GM12873 (cell line): ENCODE results near the gene SDK1.

ENCODE experiments used
- TF ChIP-seq, protein P1 (sequence below): IDR thresholded peaks from 2 replicates; pipeline ENCODE4 v1.5.1; 2012; ENCODE audit warnings: low read depth, mild to moderate bottlenecking, moderate library complexity, low read length, control low read depth; ENCODE audit not compliant: insufficient read depth; ENCODE audit errors: missing control alignments

Gene SDK1

DNA sequence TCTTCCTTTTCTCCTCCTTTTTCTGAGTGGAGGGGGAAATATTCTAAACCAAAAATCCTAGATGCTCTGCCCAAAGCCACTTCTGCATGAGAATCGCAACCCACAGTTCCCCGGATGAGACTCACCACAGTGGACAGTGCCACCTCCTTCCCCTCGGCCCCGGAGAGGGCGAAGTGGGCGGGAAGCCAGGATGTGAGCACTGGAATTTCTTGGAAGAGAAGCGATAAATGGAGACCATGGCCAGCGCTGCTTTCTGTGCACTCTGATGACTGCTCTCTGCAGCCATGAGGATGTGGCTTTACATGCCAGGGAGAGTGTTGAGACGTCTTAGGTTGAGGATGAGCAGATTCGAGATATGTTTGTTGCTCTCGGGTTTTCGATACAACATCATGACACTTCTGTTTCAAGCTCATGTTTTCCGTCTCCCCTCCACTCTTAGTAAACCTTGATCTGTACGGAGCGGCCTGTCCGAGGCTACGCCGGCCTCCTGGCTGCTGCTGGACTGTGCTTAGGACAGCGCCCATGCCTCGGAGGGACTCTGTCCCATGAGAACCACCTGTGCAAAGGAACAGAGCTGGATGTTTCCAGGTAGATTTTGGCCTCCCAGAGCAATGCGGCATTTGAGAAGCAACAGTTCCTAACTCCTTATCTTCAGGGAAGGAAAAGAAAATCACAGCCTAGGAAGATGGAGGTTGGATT is 966.4 kb downstream of the SDK1 start:
- TF ChIP-seq, protein P1, sequence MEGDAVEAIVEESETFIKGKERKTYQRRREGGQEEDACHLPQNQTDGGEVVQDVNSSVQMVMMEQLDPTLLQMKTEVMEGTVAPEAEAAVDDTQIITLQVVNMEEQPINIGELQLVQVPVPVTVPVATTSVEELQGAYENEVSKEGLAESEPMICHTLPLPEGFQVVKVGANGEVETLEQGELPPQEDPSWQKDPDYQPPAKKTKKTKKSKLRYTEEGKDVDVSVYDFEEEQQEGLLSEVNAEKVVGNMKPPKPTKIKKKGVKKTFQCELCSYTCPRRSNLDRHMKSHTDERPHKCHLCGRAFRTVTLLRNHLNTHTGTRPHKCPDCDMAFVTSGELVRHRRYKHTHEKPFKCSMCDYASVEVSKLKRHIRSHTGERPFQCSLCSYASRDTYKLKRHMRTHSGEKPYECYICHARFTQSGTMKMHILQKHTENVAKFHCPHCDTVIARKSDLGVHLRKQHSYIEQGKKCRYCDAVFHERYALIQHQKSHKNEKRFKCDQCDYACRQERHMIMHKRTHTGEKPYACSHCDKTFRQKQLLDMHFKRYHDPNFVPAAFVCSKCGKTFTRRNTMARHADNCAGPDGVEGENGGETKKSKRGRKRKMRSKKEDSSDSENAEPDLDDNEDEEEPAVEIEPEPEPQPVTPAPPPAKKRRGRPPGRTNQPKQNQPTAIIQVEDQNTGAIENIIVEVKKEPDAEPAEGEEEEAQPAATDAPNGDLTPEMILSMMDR: no peak

DNA sequence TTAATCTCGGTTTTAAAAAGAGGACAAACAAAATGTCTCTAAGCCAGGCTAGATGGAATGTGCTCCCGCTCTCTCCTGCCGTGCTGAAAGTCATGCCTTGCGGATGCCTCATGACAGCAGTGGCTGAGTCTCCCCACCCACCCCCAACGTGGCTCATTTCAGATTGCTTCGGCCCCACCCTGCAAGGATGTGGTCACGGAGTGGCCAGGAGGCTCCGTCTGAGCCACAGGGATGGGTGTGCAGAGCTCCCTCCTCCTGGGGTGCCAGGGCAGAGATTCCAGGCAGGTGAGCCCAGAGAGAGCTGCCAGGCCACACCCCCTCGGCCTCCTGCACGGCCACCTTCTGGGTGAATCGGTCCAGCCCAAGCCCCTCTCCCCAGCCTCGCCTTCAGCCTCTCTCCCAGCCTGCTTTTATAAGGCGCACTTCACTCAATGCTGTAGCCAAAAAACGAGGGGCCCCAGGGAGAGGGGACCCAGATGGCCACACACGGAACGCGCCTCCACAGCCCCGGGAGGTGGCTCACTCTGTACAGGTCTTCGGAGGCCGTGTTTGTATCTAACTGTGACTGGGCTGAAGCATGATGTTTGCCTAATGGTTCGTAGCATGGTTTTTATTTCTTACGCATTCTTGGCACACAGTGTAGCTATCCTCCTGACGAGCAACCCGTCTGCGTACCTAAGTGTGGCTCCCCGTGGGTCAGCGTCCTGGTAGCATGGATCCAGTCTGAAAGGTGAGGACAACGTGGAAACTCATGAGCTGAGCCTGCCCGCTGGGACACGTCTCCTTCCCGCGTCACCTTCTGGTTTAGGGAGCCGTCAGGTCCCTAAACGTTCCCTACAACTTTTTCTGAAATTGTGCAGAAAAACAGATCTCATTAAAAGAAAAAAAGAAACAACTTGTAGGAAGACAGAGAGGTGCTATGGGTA is 967.3 kb downstream of the SDK1 start:
- TF ChIP-seq, protein P1: no peak

GRCh38 chr7:4269086-4269485 is 968.0 kb downstream of the SDK1 start:
- TF ChIP-seq, protein P1: no peak

GRCh38 chr7:4269746-4270145 is 968.7 kb downstream of the SDK1 start:
- TF ChIP-seq, protein P1: no peak

DNA sequence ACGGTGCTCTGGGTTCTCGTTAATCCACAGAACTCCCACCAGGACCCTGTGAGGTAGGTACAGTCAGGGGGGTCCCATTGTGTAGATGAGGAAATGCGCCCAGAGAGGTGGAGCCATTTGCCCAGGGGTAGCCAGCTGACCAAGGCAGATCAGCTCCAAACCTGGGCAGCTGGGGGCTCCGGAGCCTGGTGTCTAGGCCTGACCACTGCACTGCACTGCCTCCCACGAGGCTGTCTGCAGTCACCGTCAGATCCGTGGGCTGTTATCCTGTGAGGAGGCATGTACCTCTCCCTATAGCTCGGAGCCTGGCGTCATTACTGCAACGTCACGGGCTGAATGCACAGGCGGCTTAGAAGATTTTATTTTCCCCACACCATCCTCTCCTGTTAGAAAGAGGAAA is 969.2 kb downstream of the SDK1 start:
- TF ChIP-seq, protein P1: no peak

- TF ChIP-seq, protein P1: no peak
Observed at GRCh38 chr7:4270941-4271715, 970.1 kb downstream of the SDK1 start.

GRCh38 chr7:4271716-4272015 is 970.6 kb downstream of the SDK1 start:
- TF ChIP-seq, protein P1: no peak
